Large intestine (tissue), 3 donors: ENCODE data around the gene PILRA. TPM values are rescaled to one million over a fixed set of nuclear protein-coding genes. Genes with fewer than 3 reads are reported as not detected.
"Not testable (repeated sequence)": the region's sequence is repeated elsewhere in the genome, so short reads cannot be mapped to it uniquely, and the experiment has no call there.

Experiments
- DNase-seq, 2 donors: peaks; one replicate each; pipeline versions ENCODE4 v3.0.0 to v3.0.0-alpha.2; 2013
- H3K27ac ChIP-seq: one replicate; pipeline ENCODE4 v1.5.1; 2013; ENCODE audit warnings: low read length
- H3K27me3 ChIP-seq: 2 replicates; pipeline ENCODE4 v1.6.1; 2013; ENCODE audit warnings: low read length; ENCODE audit not compliant: control insufficient read depth, insufficient read depth
- H3K36me3 ChIP-seq: 2 replicates; pipeline ENCODE4 v1.6.1; 2013; ENCODE audit warnings: low read length; ENCODE audit not compliant: control insufficient read depth, insufficient read depth
- H3K4me1 ChIP-seq: one replicate; pipeline ENCODE4 v1.6.1; 2013; ENCODE audit warnings: low read length; ENCODE audit not compliant: control insufficient read depth, insufficient read depth
- H3K4me3 ChIP-seq: one replicate; pipeline ENCODE4 v1.5.1; 2013; ENCODE audit warnings: low read length
- H3K9me3 ChIP-seq: one replicate; pipeline ENCODE4 v1.6.1; 2013; ENCODE audit warnings: mild to moderate bottlenecking, low read depth, low read length, moderate library complexity; ENCODE audit not compliant: control insufficient read depth
- WGBS: methylation state at CpG from one replicate; pipeline ENCODE4 v1.1.5; 2013; ENCODE audit warnings: low lambda C conversion rate; ENCODE audit not compliant: insufficient coverage; 5-methylcytosine and 5-hydroxymethylcytosine counted together
- polyA plus RNA-seq: library from polyadenylated mRNA; unstranded; fragments of 120-200 nt; gene quantifications from one replicate; pipeline ENCODE4 v1.2.1, GENCODE V29; 2013

The PILRA gene
- polyA plus RNA-seq, 1 donor = 5.8 TPM

- Histone ChIP-seq H3K27ac (peak overlapping the region; percentile 40), H3K36me3 (peaks cover 45% of the 10 kb centered on the region)
- not testable (repeated sequence) for H3K9me3 ChIP-seq, H3K4me3 ChIP-seq, H3K4me1 ChIP-seq, H3K27me3 ChIP-seq
- no CpG with 5 or more reads among the region's 13 CpGs for WGBS
- DNase-seq = peak; percentile 56 to 82
These were observed 28.6 kb upstream of the PILRA start for GRCh38 chr7:100344560-100345287.

GRCh38 chr7:100345288-100345672, 28.0 kb upstream of the PILRA start:
- H3K9me3 ChIP-seq, H3K4me3 ChIP-seq, H3K27me3 ChIP-seq, H3K27ac ChIP-seq, H3K4me1 ChIP-seq: not testable (repeated sequence)
- WGBS = no CpG with 5 or more reads among the region's 5 CpGs
- DNase-seq = peak in 1 of 2 donors; percentile 37
- peaks cover 50% of the 10 kb centered on the region for H3K36me3 ChIP-seq

DNA sequence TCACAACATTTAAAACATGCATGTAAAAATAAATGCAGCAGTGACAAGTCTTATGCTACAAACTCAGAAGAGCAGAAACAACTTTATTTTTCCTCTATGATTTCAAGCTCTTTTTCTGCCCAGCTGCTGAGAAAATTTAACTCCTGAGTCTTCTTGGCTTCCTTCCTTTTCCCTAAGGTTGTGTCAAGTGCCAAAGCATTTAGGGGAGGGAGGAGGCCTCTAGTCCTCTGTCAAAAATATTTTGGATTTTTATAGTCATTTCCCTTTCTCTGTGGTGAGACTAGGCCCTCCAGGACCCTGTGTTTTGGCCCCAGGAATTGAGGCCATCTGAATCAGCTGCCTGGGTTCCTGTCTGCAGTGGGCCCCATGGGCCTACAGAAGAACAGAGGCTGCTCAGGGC, 26.4 kb upstream of the PILRA start:
- no peaks in the 10 kb centered on the region for H3K27me3 ChIP-seq
- peaks cover 60% of the 10 kb centered on the region for H3K36me3 ChIP-seq
- no peaks in the 10 kb centered on the region for H3K9me3 ChIP-seq

DNA sequence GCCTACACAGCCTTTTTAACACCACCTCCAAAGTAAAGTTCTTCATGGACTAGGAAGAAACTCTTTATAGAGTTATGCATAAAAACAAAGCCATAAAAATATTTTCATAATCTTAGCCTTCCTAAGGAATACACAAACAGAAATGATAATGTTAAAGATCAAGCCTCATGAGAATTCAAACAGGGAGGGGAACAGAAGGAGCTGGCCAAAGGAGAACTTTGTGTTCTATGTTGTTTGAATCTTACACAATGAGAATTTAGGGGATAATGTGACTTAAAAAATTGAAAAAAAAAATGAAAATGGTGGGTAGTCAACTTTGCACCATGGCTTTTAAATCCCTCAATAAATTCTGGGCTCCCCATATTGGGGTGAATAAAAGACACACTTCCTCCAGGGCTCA, 24.5 kb upstream of the PILRA start:
- H3K27ac ChIP-seq = no peak overlapping the region
- peaks cover 3% of the 10 kb centered on the region for H3K4me1 ChIP-seq
- no peak overlapping the region for H3K4me3 ChIP-seq
- H3K9me3 ChIP-seq = no peaks in the 10 kb centered on the region
- DNase-seq = no peak
- H3K27me3 ChIP-seq = no peaks in the 10 kb centered on the region
- peaks cover 65% of the 10 kb centered on the region for H3K36me3 ChIP-seq

More for the DNA sequence above, 26.4 kb upstream of the PILRA start:
- DNase-seq = no peak
- Histone ChIP-seq H3K4me1 (peaks cover 3% of the 10 kb centered on the region), H3K27ac (no peak overlapping the region), H3K4me3 (no peak overlapping the region)

DNA sequence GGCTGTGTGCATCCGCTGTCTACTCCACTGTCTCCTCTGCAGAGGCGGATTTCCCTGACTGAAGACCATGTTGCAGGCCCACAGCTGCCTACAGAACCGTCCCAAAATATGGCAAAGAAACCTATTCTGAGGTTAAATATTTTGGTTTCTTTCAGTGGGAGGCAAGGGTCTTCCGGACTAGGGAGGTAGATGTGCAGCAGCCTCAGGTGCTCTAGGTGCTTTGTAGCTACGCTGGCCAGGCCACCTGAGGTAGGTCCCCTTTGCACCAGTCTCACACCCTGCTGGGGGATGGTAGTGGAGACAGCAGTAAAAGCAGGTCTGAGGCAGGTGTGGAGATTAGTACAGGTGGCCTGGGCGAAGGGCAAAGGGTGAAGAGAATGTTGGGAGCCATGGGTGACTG, 23.5 kb upstream of the PILRA start:
- Histone ChIP-seq H3K27ac (no peak overlapping the region), H3K4me1 (peaks cover under 1% of the 10 kb centered on the region), H3K27me3 (no peaks in the 10 kb centered on the region), H3K9me3 (no peaks in the 10 kb centered on the region), H3K4me3 (no peak overlapping the region), H3K36me3 (peaks cover 73% of the 10 kb centered on the region)
- no peak for DNase-seq
- no CpG with 5 or more reads among the region's 6 CpGs for WGBS

GRCh38 chr7:100351657-100352058, 21.6 kb upstream of the PILRA start:
- H3K27me3 ChIP-seq = no peaks in the 10 kb centered on the region
- no peak overlapping the region for H3K27ac ChIP-seq
- DNase-seq = no peak
- H3K36me3 ChIP-seq = peaks cover 84% of the 10 kb centered on the region
- no CpG with 5 or more reads among the region's 6 CpGs for WGBS
- H3K4me1 ChIP-seq = no peaks in the 10 kb centered on the region
- H3K4me3 ChIP-seq = no peak overlapping the region
- no peaks in the 10 kb centered on the region for H3K9me3 ChIP-seq

GRCh38 chr7:100352230-100352781, 21.0 kb upstream of the PILRA start:
- DNase-seq, H3K4me3 ChIP-seq, H3K27me3 ChIP-seq, H3K4me1 ChIP-seq, H3K9me3 ChIP-seq, H3K27ac ChIP-seq: not testable (repeated sequence)
- 100% methylated on average over 1 of the region's 18 CpGs for WGBS
- peaks cover 84% of the 10 kb centered on the region for H3K36me3 ChIP-seq

GRCh38 chr7:100352984-100353684, 20.2 kb upstream of the PILRA start:
- WGBS = 100% methylated on average over 1 of the region's 16 CpGs
- Histone ChIP-seq H3K4me1 (no peaks in the 10 kb centered on the region), H3K36me3 (peaks cover 80% of the 10 kb centered on the region)

DNA sequence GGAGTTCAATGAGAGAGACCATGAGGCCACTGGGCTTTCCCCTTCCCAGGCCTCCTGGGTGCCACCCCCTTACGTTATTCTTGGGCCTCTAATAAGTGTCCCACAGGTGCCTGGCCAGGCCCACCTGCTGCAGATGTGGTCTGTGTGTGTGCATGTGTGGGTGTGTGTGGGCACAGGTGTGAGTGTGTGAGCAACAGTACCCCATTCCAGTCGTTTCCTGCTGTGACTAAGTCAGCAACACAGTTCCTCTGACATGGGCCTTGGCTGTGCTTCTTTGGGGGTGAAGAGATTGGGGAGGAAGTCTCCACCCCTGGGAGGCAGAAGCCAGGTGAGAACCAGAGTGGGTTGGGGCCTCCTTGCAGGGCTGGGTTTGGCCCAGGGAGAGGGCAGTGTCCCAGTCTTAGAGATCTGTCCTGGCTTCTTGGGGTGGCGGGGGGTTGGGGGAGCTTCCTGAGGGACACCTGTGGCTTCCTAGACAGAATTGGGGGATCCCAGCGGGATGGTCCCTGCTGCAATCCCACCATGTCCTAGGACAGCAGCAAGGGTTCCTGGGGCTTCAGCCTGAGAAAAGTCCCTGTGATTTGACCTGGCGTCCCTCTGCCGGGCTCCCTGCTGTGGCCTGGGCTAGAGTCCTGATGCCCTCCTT, 19.5 kb upstream of the PILRA start:
- H3K27me3 ChIP-seq = no peaks in the 10 kb centered on the region
- H3K4me3 ChIP-seq = no peak overlapping the region
- H3K4me1 ChIP-seq = no peaks in the 10 kb centered on the region
- peaks cover 84% of the 10 kb centered on the region for H3K36me3 ChIP-seq
- DNase-seq = no peak
- H3K27ac ChIP-seq = no peak overlapping the region
- no peaks in the 10 kb centered on the region for H3K9me3 ChIP-seq
- no CpG with 5 or more reads among the region's 6 CpGs for WGBS

More at GRCh38 chr7:100352984-100353684, 20.2 kb upstream of the PILRA start:
- no peak overlapping the region for H3K4me3 ChIP-seq
- DNase-seq = no peak
- H3K27ac ChIP-seq = no peak overlapping the region
- no peaks in the 10 kb centered on the region for H3K9me3 ChIP-seq
- H3K27me3 ChIP-seq = no peaks in the 10 kb centered on the region

DNA sequence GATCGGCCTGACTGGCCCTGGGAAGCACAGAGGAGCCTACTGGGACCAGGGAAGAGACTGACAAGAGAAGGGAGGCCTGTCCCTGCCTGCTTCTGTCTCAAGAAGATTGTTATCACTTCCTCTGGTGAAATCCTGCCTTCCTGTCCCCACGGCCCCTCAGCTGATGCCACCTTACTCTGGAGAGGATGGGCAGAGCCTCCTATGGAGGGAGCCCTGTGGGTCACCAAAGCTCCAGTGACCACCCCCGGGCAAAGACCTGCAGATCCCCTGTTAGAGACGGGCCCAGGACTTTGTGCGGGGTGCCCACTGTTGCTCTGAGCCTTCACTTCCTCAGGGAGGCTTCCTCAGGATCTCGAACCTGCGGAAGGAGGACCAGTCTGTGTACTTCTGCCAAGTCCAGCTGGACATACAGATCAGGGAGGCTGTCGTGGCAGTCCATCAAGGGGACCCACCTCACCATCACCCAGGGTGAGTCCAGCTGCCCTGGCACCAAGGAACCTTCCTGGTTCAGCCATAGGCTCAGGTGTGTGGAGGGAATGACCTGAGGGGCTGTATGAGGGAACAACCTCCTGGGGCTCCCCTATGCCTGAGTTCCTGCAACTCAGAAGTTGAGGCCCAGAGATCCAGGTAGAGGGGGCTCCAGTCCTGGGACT, 16.7 kb upstream of the PILRA start:
- Histone ChIP-seq H3K4me3 (no peak overlapping the region), H3K36me3 (peaks cover 85% of the 10 kb centered on the region), H3K9me3 (no peaks in the 10 kb centered on the region), H3K4me1 (no peaks in the 10 kb centered on the region), H3K27me3 (no peaks in the 10 kb centered on the region), H3K27ac (no peak overlapping the region)
- no peak for DNase-seq
- no CpG with 5 or more reads among the region's 8 CpGs for WGBS
